Activated CD8-positive, alpha-beta memory T cell treated with anti-CD3 and anti-CD28 coated beads, Interleukin-2, amount 50 U/mL, for 1 hour (primary cell): ENCODE data around the gene KLHL29.

Experiments used
- DNase-seq: peaks from one replicate; pipeline ENCODE4 v3.0.0-alpha.2; 2020; ENCODE audit errors: extremely low read depth

Gene KLHL29

DNA sequence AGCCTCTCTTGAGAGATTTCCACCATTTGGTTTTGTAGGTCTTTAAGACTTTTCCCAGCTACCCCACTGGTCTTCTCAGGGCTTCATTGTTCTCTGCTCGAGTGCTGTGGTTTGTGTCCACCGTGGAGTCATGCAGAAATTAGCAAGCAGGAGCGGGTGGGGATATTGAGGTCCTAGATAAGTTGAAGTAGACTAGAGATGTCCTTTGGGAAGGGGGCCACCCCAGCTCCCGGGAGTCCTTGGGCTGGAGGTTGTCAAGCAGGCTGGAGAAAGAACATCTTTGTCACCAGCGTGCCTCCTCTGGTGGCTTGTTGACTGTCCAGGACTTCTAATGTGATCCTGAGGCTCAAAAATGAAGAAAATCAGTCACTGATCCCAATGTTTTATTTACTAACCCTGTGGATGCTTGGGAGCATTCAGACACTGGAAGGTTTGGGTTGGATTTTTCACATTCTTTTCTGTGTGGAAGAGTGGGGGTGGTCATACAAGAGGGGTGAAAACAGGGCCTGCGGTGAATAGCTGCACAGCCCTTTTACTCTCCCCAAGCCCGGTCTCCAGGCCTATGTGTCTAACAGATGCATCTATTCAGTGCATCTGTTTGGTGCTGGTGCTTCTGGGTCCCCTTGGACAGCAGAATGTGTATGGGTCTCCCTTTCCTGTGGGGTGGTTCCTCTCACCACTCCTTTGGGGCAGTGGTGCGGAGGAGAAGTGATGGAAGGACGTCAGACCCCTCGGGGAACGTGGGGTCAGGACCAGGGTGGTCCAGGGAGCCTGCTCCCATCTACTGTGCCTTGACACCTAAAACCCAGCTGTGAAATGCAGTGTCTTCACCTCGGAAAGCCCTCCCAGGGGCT is 208.1 kb downstream of the KLHL29 start:
- DNase-seq = no peak

DNA sequence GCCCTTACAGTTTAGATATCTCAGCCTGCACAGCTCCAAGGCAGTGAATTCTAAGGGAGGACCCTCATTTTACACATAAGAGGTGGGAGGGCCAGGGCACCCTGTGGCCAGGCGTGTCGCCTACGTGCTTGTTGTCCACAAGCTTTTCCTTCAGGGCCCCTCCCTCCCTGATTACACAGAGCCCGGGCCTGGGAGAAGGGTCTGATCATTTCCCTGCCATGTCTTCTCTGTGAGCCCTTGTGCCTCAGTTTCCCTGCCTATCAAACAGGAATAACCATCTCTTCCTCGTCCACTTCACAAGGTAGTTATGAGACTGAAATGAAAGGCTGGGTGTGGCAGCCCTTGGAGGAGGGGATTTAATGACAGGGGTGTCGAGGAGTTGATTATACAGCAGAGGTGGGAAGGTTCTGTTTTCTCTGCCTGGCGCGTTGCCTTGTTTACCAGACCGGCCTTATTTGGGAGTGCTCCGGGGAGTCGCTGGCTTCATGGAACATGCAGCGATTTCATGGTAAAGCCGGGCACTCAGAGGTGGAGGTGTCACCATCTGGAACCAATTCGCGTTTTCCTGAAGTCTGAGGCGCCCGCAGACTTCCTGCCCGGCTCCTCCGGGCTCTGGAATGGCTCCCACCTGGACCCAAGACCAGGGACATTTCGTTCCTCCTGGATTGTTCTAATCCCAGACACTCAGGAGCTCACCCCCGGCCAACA is 208.9 kb downstream of the KLHL29 start:
- DNase-seq = no peak

DNA sequence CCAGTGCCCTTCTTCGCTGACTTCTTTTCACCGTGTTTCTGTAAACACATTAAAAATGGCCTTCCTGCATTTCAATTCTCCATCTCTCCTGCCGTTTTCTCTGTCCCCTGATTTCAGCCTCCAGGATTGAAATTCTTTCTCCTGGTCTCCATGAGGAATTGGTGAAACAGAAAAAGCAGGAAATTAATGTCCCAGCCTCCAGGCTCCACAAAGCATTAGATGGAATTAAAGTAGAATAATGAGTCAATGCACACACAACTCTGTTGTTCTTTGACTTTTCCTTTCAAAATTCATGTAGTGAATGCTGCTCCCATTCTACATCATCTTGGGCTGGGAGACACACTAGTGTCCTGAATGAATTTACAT is 209.5 kb downstream of the KLHL29 start:
- DNase-seq = no peak

DNA sequence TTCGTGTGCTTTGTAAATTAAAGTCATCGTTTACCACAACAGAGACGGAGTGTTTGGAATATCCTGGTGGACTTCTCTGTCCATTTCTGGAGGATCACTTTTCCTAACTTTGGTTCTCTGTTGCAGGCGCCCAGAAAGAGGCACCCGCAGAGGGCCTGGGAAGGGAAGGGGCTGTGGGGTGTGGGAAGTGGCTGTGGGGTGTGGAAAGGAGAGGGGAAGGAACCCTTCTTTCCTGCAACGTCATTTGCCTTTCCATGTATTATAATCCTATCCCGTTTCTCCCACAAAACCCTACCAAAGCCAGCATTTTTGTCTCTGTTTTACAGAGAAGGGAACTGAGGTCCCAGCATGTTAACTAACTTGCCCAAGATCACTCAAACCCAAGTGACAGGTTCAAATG is 210.0 kb downstream of the KLHL29 start:
- no peak for DNase-seq

DNA sequence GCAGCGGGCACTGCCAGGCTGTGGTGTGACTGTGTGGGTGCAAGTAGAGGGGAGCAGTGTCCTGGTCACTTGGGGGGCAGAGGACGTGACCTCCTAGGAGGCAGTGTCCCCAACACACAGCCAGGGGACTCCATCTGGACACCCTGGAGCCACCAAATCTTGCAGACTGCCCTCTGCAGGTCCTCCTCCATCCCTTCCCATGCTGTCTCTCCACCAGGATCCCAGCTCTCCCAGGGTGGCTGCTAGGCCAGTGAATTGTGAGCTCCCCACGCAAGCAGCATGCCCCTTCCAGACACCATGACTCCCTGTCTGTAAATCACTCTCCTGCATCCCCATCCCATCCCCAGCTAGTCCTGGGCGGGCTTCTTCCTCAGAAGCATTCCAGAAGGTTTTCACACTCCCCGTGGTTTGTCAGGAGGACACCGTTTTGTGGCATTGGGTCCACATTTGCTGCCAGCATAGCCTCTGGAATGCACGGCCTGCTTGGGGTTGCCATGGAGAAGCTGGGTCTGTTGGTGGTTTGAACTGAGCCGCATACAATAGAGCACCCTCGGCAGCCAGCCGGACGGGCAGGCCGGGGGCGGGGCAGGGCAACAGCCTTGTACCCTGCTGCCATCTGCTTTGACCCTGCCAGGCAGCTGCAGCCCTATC is 210.7 kb downstream of the KLHL29 start:
- no peak for DNase-seq

DNA sequence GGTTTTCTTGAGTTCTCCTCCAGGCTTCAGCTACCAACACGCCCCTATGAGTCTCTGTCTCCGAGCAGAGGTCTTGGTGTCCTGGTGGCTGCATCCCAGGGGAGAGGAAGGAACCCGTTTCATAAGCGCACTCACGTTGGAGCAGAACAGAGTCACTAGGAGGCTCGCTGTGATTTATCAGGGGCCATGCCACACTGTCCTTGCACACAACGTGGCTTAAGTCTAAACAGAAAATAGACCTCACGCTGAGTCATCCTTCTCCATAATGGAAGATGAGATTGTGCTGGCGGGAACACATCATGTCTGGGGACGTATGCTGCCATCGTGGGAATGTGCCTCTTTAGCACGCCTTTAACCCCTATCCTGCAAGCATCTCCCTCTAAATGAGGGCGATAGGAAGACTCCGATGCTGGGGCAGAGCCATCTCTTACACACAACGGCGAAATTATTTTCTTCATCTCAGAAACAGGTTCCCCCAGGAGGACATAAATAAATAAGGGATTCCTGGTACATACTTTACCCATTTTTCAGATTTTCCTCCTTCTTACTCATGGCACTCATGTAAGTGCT is 211.4 kb downstream of the KLHL29 start:
- DNase-seq = no peak

DNA sequence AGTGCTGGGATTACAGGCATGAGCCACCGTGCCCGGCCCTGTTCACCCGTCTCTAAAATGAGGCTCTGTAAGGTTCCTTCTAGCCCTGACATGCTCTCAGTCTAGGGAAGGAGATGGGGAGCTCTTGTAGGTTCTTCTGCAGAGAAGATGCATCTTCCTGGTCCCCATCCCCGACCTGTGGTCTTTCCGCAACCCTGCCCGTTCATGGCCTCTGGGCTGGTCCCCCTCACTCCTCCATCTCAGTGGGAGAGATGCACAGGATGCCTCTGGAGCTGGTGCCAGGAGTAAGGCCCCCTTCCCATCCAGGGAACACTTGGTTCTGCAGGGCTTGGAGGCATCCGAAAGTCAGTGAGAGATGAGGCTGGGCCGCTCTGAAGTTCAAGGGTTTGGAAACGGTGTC is 212.7 kb downstream of the KLHL29 start:
- no peak for DNase-seq

DNA sequence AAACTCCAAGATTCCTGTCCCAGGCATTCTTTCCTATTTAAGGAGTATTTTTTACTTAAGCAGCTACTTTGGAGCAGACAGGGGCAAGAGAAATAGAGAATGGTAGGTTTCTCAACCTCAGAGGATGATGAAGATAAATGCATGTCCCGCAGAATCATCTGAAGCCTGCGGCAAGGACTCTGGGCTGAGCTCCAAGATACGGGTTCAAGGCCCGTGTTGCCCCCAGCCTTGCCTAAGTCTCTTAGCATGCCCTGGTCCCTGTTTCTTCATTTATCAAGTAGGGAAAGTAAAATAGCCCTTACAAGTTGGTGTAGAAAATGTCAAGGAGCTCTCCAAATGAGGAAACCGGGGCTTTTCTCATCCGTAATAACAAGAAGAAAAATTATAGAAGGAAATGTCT is 214.0 kb downstream of the KLHL29 start:
- no peak for DNase-seq

DNA sequence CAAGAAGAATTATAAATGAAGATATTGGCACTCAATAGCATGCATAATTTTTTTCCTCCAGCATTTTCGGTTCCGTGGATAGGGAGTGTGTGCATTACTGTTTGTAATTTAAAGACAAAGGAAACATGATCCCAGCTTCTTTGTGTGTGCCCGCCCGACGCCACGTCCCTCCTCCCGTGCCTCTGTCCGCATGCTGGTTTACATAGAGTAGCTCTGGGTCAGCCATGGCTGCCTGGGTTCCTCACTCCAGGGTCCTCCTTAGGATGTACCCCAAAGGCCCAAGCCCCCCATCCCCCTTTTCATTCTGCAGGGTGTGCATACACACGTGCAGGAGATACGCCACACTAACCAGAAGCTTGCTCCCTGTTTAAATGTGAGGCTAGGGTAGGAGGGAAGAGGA is 214.7 kb downstream of the KLHL29 start:
- no peak for DNase-seq

DNA sequence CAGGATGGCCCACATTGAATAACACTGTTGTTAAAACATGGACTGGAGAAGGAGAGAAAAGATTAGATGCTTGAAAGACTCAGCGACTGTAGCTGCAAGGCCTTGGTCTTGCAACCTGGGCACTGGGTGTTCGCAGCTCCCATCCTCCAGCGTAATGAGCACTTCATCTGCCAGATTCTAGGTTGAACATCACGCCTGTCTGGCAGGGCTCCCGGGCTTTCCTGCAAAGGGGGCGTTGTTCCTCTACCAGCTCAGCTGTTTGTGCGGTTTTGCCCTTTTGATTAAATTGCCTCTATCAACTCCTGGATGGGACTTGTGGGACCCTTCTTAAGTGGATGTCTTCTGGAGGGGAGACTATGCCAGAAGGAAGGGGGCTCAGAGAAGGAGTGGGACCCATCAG is 215.4 kb downstream of the KLHL29 start:
- DNase-seq = no peak

DNA sequence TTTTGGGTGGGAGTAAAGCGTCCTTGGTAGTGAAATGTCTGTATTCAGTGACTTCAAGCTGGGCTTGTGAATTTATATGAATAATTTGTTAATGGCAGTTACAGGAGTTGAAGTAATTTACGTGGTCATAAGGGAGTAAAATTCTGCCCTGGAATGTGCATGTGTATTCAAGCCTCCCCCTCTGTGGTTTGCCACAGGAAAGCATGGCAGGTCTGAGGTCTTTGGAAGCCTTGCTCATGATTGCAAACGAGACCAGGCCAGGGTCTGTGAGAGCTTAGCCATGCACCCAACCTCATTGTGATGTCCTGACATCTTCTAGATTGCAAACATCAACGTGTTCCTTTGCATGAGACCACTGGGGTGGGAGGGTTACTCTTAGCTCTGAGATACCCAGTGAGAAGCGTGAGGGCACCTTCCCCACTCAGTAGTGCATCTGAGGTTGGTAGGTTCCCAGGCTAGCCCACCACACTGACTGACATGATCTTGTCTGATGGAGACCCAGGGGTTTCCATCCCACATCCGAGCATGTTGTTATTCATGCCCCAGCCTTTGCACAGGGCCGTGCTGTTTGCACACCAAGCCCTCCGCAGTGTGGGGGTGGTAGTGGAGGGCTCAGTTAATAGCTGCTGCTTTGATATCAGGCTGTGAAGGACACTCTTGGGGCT is 216.5 kb downstream of the KLHL29 start:
- DNase-seq = no peak

DNA sequence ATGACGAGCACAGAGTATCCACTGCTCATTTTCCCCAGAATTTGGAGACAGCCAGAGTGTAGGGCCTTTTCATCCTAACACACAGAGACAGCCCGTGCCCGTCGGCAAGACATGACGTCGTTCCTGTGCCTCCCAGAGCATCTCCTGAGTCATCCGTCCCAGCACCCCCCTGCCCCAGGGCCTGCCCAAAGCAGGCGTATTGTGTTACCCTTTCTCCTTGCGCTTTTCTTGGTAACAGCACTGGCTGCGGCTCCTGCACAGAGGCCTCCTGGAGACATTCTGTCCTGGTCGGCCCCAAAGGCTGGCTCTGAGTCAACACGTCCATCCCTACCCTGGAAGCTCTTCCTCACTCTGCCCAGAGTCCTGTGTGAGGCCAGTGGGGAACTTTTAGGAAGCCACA is 217.1 kb downstream of the KLHL29 start:
- no peak for DNase-seq

DNA sequence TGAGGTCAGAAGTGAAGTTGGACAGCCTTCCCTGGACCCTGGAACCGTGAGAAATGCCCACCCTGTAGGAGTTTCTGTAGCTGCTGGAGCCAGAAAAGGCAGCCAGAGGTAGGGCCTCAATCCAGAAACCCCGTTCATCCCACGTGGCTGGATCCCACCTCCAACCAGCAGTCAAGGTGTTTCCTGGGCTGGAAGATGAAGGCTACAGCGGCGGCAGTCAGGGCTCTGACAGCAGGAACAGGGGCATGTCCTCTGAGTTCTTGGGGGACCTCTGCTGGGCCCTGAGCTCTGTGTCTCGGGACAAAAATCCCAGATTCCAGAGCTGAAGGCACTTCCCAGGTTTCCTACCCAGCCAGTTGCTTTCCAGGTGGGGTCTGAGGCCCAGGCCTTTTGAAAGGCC is 218.2 kb downstream of the KLHL29 start:
- no peak for DNase-seq

DNA sequence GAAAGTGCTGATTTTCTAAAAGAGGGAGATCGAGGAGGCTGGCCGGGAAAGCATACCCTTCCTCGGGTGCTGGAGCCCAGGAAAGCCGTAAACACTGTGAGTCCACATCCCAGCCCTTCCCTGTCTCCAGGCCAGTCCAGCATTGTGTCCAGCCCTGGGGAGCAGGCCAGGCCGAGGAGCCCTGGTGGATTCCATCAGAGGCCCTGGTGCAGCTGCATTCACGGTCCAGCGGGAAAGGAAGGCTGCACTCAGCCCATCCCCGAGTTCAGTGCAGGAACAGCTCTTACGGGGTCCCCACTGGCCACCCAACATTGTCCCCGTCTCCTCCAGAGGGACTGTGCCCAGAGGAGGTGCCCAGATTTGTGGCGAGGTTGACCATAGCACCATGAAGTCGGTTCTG is 218.6 kb downstream of the KLHL29 start:
- DNase-seq = no peak

DNA sequence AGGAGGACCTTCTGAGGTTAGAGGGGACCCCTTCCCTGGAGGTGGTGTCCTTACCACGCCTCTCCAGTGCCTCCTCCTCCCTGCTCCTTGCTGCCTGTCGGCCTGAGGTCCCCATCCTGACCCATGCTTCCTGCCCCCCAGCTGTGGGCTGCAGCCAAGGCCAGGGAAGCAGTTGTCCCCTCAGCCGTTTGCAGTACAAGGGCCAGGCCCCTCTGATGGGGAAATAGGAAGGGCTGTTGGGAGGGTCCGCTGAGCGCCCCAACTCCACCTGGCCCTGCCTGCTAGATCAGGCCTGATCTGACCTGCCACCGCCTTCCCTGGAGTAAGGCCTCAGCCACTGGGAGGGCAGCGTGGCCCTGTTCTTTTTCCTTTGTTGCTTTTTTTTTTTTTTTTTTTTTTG is 219.8 kb downstream of the KLHL29 start:
- no peak for DNase-seq

DNA sequence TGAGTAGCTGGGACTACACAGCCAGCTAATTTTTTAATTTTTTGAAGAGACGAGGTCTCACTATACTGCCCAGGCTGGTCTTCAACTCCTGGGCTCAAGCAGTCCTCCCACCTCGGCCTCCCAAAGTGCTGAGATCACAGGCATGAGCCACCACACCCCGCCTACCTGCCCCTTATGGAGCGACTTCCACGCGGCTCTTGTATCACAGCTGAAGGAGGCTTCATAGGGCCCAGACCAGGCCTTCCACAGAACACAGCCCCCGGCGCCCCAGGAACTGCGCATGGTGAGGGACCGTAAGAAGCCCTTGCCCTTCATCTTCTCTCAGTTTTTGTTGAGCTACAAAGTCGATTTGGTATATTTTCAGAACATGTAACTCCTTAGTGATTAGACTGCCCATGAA is 220.3 kb downstream of the KLHL29 start:
- no peak for DNase-seq

DNA sequence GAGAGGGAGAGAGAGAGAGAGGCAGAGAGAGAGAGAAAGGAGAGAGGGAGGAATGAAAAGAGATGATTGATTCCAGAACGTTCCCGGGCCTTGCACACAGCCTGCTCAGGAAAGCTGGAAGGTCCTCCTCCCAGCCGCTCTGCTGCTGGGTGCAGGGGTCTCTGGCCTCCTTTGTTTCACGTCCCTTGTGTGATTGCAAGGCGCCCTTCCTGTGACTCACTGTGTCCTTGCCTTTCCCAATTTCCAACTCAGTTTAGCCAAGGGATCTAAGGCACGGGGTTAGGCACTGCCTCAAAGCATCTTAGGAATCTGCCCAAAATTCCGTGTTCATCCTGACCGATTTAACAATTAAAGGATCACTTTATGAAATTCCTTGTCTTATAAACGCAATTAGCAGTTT is 221.2 kb downstream of the KLHL29 start:
- DNase-seq = no peak

DNA sequence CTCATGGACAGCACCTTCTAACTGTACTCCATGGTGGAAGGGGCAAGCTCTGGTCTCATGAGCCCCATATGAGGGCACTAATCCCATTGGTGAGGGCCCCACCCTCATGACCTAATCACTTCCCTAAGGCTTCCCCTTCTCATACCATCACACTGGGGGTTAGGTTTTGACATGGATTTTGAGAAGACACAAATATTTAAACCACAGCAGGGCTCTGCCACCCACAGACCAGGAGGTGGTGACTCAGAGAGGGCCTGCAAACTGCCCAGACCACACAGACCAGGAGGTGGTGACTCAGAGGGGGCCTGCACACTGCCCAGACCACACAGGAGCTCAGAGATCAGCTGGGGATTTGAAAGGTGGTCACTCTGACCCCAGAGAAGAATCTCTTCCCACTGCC is 222.0 kb downstream of the KLHL29 start:
- no peak for DNase-seq

DNA sequence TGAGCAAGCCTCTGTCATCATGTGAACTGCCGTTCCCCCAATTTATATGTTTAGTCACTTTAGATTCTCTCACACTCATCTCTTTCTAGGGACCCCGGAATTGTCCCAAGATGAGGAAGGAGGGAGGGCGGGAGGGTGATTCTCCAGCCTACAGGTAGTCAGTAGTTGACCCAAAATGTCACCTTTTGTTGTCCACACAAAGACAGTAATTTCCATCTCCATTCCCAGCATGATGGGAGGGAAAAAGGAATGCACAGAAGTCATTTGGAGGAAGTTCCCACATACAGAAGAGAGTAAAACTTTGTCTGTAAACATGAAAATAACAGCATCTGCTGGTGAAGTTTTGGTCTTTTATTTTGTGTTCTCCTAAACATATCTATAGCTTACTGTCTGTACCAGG is 222.9 kb downstream of the KLHL29 start:
- DNase-seq = no peak

DNA sequence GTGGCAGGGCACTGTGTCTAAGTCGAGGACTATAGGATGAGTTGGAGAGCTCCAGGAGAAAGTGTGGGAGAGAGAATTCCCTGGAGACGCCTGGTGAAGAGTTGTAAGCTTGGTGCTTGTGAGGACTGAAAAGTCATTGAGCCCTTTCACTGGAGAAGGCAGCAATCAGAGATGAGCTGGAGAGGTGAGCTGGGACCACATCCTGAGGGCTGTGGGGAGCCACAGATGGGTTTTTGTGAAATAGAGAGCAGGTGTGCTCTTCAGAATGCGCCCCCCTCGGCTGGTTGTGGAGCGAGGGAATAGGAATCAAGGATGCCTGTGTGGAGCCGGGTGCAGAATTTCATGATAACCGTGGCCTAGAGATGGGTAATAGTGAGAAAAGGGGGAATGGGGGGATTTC is 224.3 kb downstream of the KLHL29 start:
- DNase-seq = no peak

DNA sequence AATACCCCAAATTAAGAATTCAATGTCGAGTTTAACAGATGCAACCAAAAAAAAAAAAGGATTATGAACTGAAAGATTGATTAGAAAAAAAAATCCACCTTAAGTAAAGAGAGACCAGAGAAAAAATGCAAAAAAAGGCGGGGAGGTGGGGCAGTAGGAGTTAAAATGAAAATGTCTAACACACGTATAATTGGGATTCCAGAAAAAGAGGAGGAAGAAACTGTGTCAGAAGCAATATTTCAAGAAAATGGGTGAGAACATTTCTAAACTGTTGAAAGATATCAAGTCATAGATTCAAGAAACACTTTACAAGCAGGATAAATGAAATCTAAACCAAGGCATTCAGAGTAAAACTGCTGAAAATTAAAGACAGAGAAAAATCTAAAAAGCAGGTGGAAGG is 226.9 kb downstream of the KLHL29 start:
- DNase-seq = no peak

DNA sequence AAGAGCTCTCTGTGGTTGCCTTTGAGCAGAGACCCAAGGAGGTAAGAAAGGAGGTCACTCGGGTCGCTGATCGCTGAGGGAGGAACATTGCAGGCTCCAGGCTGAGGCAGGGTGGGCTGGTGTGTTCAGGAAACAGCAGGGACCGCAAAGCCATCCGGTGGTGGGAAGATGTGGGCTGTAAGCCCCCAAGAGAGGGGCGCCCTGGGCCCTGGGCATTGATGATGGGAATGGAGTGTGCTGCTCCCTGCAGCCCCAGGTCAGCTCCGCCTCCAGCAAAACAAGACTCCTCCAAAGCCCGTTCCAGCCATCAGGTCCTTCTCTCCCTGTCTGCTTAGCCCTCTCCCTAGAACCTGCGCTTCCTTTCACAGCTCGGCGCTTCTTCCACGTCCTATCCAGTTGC is 229.7 kb downstream of the KLHL29 start:
- no peak for DNase-seq
